Measurements from ENCODE around the gene PSMB2. TPM values are rescaled to one million over a fixed set of nuclear protein-coding genes. Genes with fewer than 3 reads are reported as not detected.

Gene PSMB2
- total and polyA plus RNA-seq, 9 donors, result 19.8 to 63.9 (median 60.2) TPM

DNA sequence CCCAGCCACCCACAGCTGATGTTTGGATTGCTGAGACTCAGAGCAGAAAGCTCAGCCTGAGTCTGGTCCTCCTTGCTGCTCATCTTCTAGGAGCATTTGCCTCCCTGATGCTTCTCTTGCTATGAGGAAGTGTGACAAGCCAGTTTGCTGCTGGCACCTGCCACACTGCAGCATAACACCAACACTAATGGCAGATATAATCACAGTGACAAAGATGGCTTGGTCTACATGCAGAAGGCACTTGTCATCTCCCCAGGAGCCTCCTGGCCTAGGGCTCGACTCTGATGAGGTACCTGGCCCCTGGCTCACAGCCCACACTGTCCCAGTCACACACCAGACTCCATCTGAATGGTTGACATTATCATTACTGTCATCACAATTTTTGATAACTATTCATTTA, 13.9 kb upstream of the PSMB2 start:
- peaks cover 2% of the 10 kb centered on the region for H3K27me3 ChIP-seq (ENCODE audit: control insufficient read depth, insufficient read depth, low read length)
- no peak overlapping the region for H3K27ac ChIP-seq (ENCODE audit: low read length)
- H3K4me3 ChIP-seq (ENCODE audit: low read length), result no peak overlapping the region
- H3K4me1 ChIP-seq (ENCODE audit: control insufficient read depth, insufficient read depth, low read length), result no peaks in the 10 kb centered on the region
- H3K9me3 ChIP-seq (replicated peaks; ENCODE audit: control insufficient read depth, low read depth, low read length), result no peaks in the 10 kb centered on the region
- WGBS (ENCODE audit: insufficient coverage), result no CpG with 5 or more reads among the region's 1 CpG
- no peaks in the 10 kb centered on the region for H3K36me3 ChIP-seq (ENCODE audit: control insufficient read depth, insufficient read depth, low read length)
- DNase-seq, result no peak

DNA sequence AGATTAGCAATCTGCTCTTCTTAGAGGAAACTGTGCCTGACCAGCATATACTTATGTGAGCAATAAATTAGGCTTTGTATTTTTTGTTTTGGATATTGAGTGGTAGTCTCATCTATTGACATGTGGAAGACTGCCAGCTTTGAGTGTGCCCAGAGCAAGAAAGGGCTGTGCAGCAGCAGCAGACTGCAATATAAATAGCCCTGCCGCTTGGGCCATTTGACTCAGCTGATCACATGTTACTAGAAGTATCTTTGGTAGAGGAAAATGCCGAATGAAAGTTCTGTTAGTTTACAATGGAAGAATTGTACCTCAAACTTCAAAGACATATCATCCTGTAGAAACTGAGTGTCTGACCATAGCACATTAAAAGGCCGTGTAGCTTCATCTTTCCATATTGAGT, 9.1 kb upstream of the PSMB2 start:
- no peaks in the 10 kb centered on the region for H3K36me3 ChIP-seq (ENCODE audit: control insufficient read depth, insufficient read depth, low read length)
- DNase-seq, result no peak
- no peaks in the 10 kb centered on the region for H3K4me1 ChIP-seq (ENCODE audit: control insufficient read depth, insufficient read depth, low read length)
- no peaks in the 10 kb centered on the region for H3K9me3 ChIP-seq (replicated peaks; ENCODE audit: control insufficient read depth, low read depth, low read length)
- 100% methylated on average over 1 of the region's 3 CpGs for WGBS (ENCODE audit: insufficient coverage)
- no peak overlapping the region for H3K4me3 ChIP-seq (ENCODE audit: low read length)
- no peak overlapping the region for H3K27ac ChIP-seq (ENCODE audit: low read length)
- H3K27me3 ChIP-seq (ENCODE audit: control insufficient read depth, insufficient read depth, low read length), result peaks cover 3% of the 10 kb centered on the region

DNA sequence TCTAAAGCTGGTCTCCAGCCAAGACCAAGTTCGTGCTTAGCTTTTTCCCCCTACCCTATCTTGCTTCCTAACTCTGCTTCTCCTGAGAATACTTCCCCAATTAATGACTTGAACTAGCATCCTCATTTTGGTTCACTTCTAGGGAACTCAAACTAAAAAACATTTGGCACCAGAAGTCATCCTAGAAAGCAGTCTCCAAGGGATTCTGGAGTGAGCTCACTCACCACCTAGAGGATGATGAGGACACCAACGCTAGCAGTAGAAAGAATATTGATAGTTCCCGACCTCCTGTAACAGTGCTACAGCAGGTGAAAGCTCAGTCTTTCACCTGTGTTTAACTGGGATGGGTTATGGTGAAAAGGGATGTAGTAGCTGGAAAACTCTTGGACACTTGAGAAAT, 4.7 kb upstream of the PSMB2 start:
- H3K4me1 ChIP-seq (ENCODE audit: control insufficient read depth, insufficient read depth, low read length), result peaks cover 2% of the 10 kb centered on the region
- H3K36me3 ChIP-seq (ENCODE audit: control insufficient read depth, insufficient read depth, low read length), result no peaks in the 10 kb centered on the region
- 31% methylated on average over 2 of the region's 3 CpGs for WGBS (ENCODE audit: insufficient coverage)
- no peak overlapping the region for H3K27ac ChIP-seq (ENCODE audit: low read length)
- DNase-seq, result no peak
- H3K27me3 ChIP-seq (ENCODE audit: control insufficient read depth, insufficient read depth, low read length), result peaks cover 3% of the 10 kb centered on the region
- H3K9me3 ChIP-seq (replicated peaks; ENCODE audit: control insufficient read depth, low read depth, low read length), result no peaks in the 10 kb centered on the region
- no peak overlapping the region for H3K4me3 ChIP-seq (ENCODE audit: low read length)

DNA sequence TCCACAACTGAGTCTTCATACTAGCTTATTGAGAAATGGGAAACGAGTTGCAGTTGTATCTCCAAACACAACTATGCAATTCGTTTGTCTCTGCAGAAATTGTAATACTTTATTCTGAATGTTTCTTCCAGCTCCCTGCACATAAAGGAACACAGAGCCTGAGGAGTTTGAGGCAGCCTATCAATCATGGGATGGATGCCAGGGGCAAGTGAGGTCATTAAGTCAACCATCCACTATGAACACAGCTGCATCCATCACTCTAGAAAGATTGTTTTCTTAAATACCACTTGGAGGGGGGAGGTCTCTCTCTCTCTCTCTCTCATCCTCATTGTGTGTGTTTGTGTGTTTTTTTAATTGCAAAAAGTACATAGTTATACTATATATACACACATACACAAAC, 2.9 kb upstream of the PSMB2 start:
- Histone ChIP-seq H3K27me3 (ENCODE audit: control insufficient read depth, insufficient read depth, low read length) (peaks cover 3% of the 10 kb centered on the region), H3K9me3 (replicated peaks; ENCODE audit: control insufficient read depth, low read depth, low read length) (no peaks in the 10 kb centered on the region), H3K27ac (ENCODE audit: low read length) (no peak overlapping the region), H3K4me1 (ENCODE audit: control insufficient read depth, insufficient read depth, low read length) (peaks cover 4% of the 10 kb centered on the region), H3K4me3 (ENCODE audit: low read length) (no peak overlapping the region), H3K36me3 (ENCODE audit: control insufficient read depth, insufficient read depth, low read length) (no peaks in the 10 kb centered on the region)
- no peak for DNase-seq
- WGBS (ENCODE audit: insufficient coverage), result no CpG with 5 or more reads among the region's 2 CpGs

DNA sequence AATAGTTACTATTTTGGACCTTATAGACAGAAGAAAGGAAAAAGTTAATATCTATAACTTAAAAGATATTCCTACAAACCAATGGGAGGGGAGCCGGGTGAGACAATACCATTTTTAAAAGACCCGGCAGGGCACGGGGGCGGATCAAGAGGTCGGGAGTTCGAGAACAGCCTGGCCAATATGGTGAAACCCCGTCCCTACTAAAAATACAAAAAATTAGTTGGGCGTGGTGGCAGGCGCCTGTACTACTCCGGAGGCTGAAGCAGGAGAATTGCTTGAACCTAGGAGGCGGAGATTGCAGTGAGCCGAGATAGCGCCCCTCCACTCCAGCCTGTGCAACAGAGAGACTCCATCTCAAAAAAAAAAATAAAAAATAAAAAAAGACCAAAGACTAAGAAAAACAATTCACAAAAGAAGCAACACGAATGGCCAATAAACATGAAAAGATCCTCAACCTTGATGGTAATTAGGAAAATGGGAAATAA, 1.2 kb upstream of the PSMB2 start:
- no peaks in the 10 kb centered on the region for H3K9me3 ChIP-seq (replicated peaks; ENCODE audit: control insufficient read depth, low read depth, low read length)
- no peak overlapping the region for H3K27ac ChIP-seq (ENCODE audit: low read length)
- peak overlapping the region; percentile 95 for H3K4me3 ChIP-seq (ENCODE audit: low read length)
- no CpG with 5 or more reads among the region's 14 CpGs for WGBS (ENCODE audit: insufficient coverage)
- peaks cover 3% of the 10 kb centered on the region for H3K27me3 ChIP-seq (ENCODE audit: control insufficient read depth, insufficient read depth, low read length)
- no peaks in the 10 kb centered on the region for H3K36me3 ChIP-seq (ENCODE audit: control insufficient read depth, insufficient read depth, low read length)
- no peak for DNase-seq
- peaks cover 4% of the 10 kb centered on the region for H3K4me1 ChIP-seq (ENCODE audit: control insufficient read depth, insufficient read depth, low read length)

DNA sequence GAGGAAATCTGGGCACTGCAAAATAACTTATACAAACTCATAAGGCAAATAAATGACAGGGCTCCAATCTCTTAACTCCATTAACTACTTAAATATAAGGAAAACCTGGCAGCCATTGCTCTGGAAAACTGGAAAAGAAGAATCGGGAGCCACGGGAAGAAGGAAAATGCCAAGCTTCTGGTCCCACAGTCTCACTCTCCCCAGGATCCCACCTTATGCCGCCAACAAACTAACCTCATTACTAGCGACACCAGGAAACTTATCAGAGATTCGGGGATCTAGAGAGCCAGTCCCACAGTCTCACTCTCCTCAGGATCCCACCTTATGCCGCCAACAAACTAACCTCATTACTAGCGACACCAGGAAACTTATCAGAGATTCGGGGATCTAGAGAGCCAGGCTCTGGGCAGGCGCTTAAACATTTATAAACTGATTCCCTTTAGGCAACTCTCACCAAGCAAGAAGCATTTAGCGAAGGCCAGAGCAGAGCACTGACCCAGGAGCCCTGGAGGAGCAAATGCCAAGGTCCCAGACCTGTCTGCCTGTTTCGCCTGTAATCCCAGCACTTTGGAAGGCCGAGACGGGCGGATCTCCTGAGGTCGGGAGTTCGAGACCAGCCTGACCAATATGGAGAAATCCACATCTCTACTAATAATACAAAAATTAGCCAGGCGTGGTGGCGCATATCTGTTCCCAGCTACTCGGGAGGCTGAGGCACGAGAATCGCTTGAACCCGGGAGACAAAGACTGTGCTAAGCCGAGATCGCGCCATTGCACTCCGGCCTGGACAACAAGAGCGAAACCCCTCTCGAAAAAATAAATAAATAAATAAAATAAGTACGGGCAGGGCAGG, 720 bp downstream of the PSMB2 start:
- Histone ChIP-seq H3K4me1 (ENCODE audit: control insufficient read depth, insufficient read depth, low read length) (peaks cover 4% of the 10 kb centered on the region), H3K9me3 (replicated peaks; ENCODE audit: control insufficient read depth, low read depth, low read length) (no peaks in the 10 kb centered on the region), H3K27me3 (ENCODE audit: control insufficient read depth, insufficient read depth, low read length) (no peaks in the 10 kb centered on the region), H3K4me3 (ENCODE audit: low read length) (peak overlapping the region; percentile 95), H3K36me3 (ENCODE audit: control insufficient read depth, insufficient read depth, low read length) (peaks cover 3% of the 10 kb centered on the region), H3K27ac (ENCODE audit: low read length) (peak overlapping the region; percentile 94)
- WGBS (ENCODE audit: insufficient coverage), result 32% methylated on average over 17 of the region's 29 CpGs
- no peak for DNase-seq

DNA sequence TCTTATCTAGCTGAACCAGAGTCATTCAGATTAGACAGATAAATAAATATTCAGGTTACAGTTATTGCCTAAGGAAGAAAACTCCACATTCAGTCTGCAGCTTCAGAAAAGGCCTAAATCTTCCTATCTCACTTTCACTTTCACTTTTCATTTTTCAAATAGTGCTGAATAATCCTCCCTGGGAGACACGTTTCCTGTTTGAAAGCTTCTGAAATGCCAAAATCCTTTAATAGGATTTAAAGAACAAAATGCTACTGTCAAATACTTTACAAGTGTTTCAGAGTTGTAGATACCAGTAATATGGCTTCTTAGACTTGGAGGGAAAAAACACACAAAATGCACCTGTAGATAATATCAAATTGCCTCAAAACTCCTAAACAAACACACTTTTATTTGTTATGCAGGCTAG, 3.9 kb downstream of the PSMB2 start:
- Histone ChIP-seq H3K4me1 (ENCODE audit: control insufficient read depth, insufficient read depth, low read length) (peaks cover 2% of the 10 kb centered on the region), H3K27me3 (ENCODE audit: control insufficient read depth, insufficient read depth, low read length) (no peaks in the 10 kb centered on the region), H3K9me3 (replicated peaks; ENCODE audit: control insufficient read depth, low read depth, low read length) (no peaks in the 10 kb centered on the region), H3K27ac (ENCODE audit: low read length) (no peak overlapping the region), H3K4me3 (ENCODE audit: low read length) (no peak overlapping the region), H3K36me3 (ENCODE audit: control insufficient read depth, insufficient read depth, low read length) (peaks cover 13% of the 10 kb centered on the region)
- WGBS (ENCODE audit: insufficient coverage), result no CpG with 5 or more reads among the region's 1 CpG
- peak; percentile 31 for DNase-seq

DNA sequence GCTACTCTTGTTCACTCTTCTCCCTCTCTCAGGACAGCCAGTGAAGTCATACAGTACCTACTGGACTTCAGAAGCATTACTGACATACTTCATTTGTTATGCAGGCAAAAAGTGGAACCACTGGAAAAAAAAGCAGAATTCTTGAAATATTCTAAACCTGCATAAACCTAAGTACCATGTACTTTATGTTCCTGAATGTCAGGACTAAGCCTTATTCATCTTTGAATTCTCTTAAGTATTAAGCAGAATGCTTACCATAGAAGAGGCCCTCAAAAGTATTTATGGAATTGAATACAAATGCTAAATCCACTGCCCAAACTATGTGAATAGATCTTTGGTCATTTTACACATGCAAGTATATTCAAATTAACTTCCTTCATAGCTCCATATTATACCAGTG, 7.8 kb downstream of the PSMB2 start:
- no peaks in the 10 kb centered on the region for H3K4me1 ChIP-seq (ENCODE audit: control insufficient read depth, insufficient read depth, low read length)
- no peak for DNase-seq
- H3K27me3 ChIP-seq (ENCODE audit: control insufficient read depth, insufficient read depth, low read length), result no peaks in the 10 kb centered on the region
- no peaks in the 10 kb centered on the region for H3K9me3 ChIP-seq (replicated peaks; ENCODE audit: control insufficient read depth, low read depth, low read length)
- H3K4me3 ChIP-seq (ENCODE audit: low read length), result no peak overlapping the region
- no peak overlapping the region for H3K27ac ChIP-seq (ENCODE audit: low read length)
- H3K36me3 ChIP-seq (ENCODE audit: control insufficient read depth, insufficient read depth, low read length), result peaks cover 34% of the 10 kb centered on the region

DNA sequence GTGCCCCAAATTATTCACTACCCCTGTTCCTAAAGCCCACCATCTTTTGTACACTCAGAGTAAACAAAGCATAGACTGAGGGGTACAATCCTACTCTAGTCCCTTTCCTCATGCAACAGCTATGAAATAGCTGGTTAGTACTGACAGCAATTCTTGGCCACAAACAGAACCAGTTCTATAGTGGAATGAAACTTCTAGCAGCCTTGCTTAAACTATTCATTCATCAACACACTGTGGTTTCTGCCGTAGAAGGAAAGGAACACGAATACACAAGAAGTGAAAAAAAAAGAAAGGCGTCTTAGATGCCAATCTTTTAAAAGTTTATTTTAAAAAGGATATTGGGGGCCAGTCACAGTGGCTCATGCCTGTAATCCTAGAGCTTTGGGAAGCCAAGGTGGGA, 9.9 kb downstream of the PSMB2 start:
- WGBS (ENCODE audit: insufficient coverage), result no CpG with 5 or more reads among the region's 3 CpGs
- Histone ChIP-seq H3K27ac (ENCODE audit: low read length) (no peak overlapping the region), H3K9me3 (replicated peaks; ENCODE audit: control insufficient read depth, low read depth, low read length) (no peaks in the 10 kb centered on the region), H3K27me3 (ENCODE audit: control insufficient read depth, insufficient read depth, low read length) (no peaks in the 10 kb centered on the region), H3K4me3 (ENCODE audit: low read length) (no peak overlapping the region), H3K4me1 (ENCODE audit: control insufficient read depth, insufficient read depth, low read length) (no peaks in the 10 kb centered on the region), H3K36me3 (ENCODE audit: control insufficient read depth, insufficient read depth, low read length) (peaks cover 40% of the 10 kb centered on the region)
- no peak for DNase-seq

DNA sequence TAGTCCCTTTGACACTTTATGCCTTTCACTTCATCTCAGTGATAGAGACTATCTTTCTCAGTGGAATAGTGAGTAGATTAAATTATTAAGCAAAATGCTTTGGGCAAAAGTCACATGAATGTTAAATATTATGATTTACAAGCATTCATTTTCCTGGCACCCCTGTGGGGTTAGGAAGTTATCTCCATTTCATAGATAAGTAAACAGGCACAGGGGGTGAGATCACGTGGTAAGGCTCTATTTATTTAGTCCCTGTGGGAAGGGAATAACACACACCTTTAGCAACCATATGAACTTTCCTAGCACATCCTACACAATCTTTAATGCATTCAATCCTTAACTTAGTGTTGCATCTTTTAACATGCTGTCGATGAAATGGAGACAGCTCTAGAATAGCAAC, 12.3 kb downstream of the PSMB2 start:
- WGBS (ENCODE audit: insufficient coverage), result no CpG with 5 or more reads among the region's 2 CpGs
- peaks cover 30% of the 10 kb centered on the region for H3K36me3 ChIP-seq (ENCODE audit: control insufficient read depth, insufficient read depth, low read length)
- no peaks in the 10 kb centered on the region for H3K4me1 ChIP-seq (ENCODE audit: control insufficient read depth, insufficient read depth, low read length)
- H3K27ac ChIP-seq (ENCODE audit: low read length), result no peak overlapping the region
- H3K4me3 ChIP-seq (ENCODE audit: low read length), result no peak overlapping the region
- no peaks in the 10 kb centered on the region for H3K27me3 ChIP-seq (ENCODE audit: control insufficient read depth, insufficient read depth, low read length)
- H3K9me3 ChIP-seq (replicated peaks; ENCODE audit: control insufficient read depth, low read depth, low read length), result no peaks in the 10 kb centered on the region
- no peak for DNase-seq

DNA sequence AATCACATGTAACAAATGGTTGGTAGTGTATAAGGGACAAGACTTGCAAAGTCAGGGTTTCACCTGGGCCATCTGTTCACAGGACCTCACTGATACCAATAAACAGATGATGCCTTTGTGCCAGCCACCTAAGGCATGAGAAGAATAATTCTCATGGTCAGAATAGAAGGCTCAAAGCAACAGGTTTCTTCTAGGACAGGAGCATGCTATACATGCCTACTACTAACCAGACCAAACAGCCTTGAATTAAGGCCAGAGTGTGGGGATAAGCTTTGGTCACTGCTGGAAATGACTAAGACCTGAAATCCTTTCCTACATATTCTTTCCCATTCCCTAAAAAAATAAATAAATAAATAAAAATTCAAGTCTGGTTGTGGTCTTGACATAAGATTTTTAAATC, 17.5 kb downstream of the PSMB2 start:
- Histone ChIP-seq H3K27me3 (ENCODE audit: control insufficient read depth, insufficient read depth, low read length) (no peaks in the 10 kb centered on the region), H3K4me3 (ENCODE audit: low read length) (no peak overlapping the region), H3K4me1 (ENCODE audit: control insufficient read depth, insufficient read depth, low read length) (no peaks in the 10 kb centered on the region), H3K9me3 (replicated peaks; ENCODE audit: control insufficient read depth, low read depth, low read length) (no peaks in the 10 kb centered on the region), H3K36me3 (ENCODE audit: control insufficient read depth, insufficient read depth, low read length) (peaks cover 27% of the 10 kb centered on the region), H3K27ac (ENCODE audit: low read length) (no peak overlapping the region)
- DNase-seq, result no peak
